HCT116 (cell line): Measurements from ENCODE around the gene PNRC1.

Source experiments
- CEBPB ChIP-seq: IDR thresholded peaks from 2 replicates; pipeline ENCODE4 v1.6.1; 2012; ENCODE audit warnings: low read depth
- CTCF ChIP-seq, 3 experiments: fragments of 200-600 bp in 1 of 3; sonication (generic) in 1 of 3; IDR thresholded peaks in 2 of 3; conservative IDR thresholded peaks in 1 of 3; 2 replicates each; pipeline ENCODE4 v1.5.1; 2012 to 2017; ENCODE audit warnings: low read depth in 2 of 3, low read length in 2 of 3, antibody characterized with exemption in 1 of 3, borderline replicate concordance in 1 of 3, control low read depth in 1 of 3, mild to moderate bottlenecking in 1 of 3, mixed read lengths in 1 of 3, mixed run types in 1 of 3, moderate library complexity in 1 of 3; ENCODE audit not compliant: insufficient read depth in 1 of 3
- EZH2phosphoT487 ChIP-seq: fragments of 200-600 bp; IDR thresholded peaks from 2 replicates; pipeline ENCODE4 v1.6.1; 2018; ENCODE audit warnings: antibody characterized with exemption, borderline replicate concordance

GRCh38 chr6:89035252-89036101, 45.1 kb upstream of the PNRC1 start:
- TF ChIP-seq CTCF (IDR thresholded peaks at IDR 0.05 in 2 of 3, conservative IDR thresholded peaks at IDR 0.05 in 1 of 3; ENCODE audit: borderline replicate concordance in 1 of 3, insufficient read depth in 1 of 3, low read depth in 2 of 3, low read length in 2 of 3) (no peak), CEBPB (0 out of 2 replicates have a peak, but pooled peaks have one; percentile 15), EZH2phosphoT487 (no peak)
